Heart right ventricle (tissue), 16 donors: ENCODE data around the gene CPT1A. TPM values are rescaled to one million over a fixed set of nuclear protein-coding genes. Genes with fewer than 3 reads are reported as not detected.

Source experiments
- ATAC-seq, 8 donors: fragments of 200-7000 bp; cut with Tn5 transposase; one replicate each; pipeline ENCODE4 v1.9.1; 2020; ENCODE audit warnings: mild to moderate bottlenecking in 8 of 8, moderate library complexity in 8 of 8, moderate number of reproducible peaks in 1 of 8
- DNase-seq, 2 donors: peaks; one replicate each; pipeline ENCODE4 v3.0.0-alpha.2; 2020
- H3K27ac ChIP-seq, 10 donors: fragments of 200-600 bp; sonication (generic) in 2 of 10; one replicate each; pipeline versions ENCODE4 v1.5.0 to v1.8.0; 2020 to 2022; ENCODE audit warnings: mild to moderate bottlenecking in 3 of 10
- H3K27me3 ChIP-seq, 7 donors: fragments of 200-600 bp; one replicate each; pipeline ENCODE4 v1.8.0; 2021 to 2022; ENCODE audit warnings: mild to moderate bottlenecking in 2 of 7
- H3K36me3 ChIP-seq, 9 donors: fragments of 200-600 bp; sonication (generic) in 1 of 9; one replicate each; pipeline versions ENCODE4 v1.5.0 to v1.8.0; 2020 to 2022; ENCODE audit warnings: mild to moderate bottlenecking in 2 of 9
- H3K4me1 ChIP-seq, 9 donors: fragments of 200-600 bp; sonication (generic) in 1 of 9; one replicate each; pipeline versions ENCODE4 v1.5.0 to v1.8.0; 2020 to 2022; ENCODE audit warnings: mild to moderate bottlenecking in 4 of 9
- H3K4me3 ChIP-seq, 10 donors: fragments of 200-600 bp; sonication (generic) in 2 of 10; one replicate each; pipeline versions ENCODE4 v1.5.0 to v1.8.0; 2020 to 2022; ENCODE audit warnings: mild to moderate bottlenecking in 7 of 10, moderate library complexity in 2 of 10
- H3K9me3 ChIP-seq, 11 donors: fragments of 200-600 bp in 10 of 11; sonication (generic) in 2 of 11; one replicate each; pipeline versions ENCODE4 v1.5.0 to v1.8.0; 2013 to 2022; ENCODE audit warnings: mild to moderate bottlenecking in 2 of 11, control low read depth in 1 of 11, moderate library complexity in 1 of 11
- CTCF ChIP-seq, 9 donors: fragments of 200-600 bp; sonication (generic) in 2 of 9; IDR thresholded peaks; one replicate each; pipeline versions ENCODE4 v1.5.0 to v1.8.0; 2021 to 2022; ENCODE audit warnings: antibody characterized with exemption in 9 of 9, mild to moderate bottlenecking in 5 of 9, moderate library complexity in 1 of 9
- WGBS, 2 donors: extraction: QIAGEN DNeasy Blood & Tissue Kit; methylation state at CpG; one replicate each; pipeline ENCODE4 v1.1.7; 2013; ENCODE audit warnings: inconsistent platforms in 1 of 2; 5-methylcytosine and 5-hydroxymethylcytosine counted together
- intact Hi-C, 10 donors: fragments of 100-400 bp; cut with DNase I; formaldehyde crosslinking; loops; one replicate each; pipeline versions ENCODE4 v1.11.1 to v1.14.2; 2022
- polyA plus RNA-seq, 2 donors: library from polyadenylated mRNA; stranded (reverse); fragments of 200-250 nt; gene quantifications; one replicate each; pipeline ENCODE4 v1.2.3, GENCODE V29; 2013
- total RNA-seq, 10 donors: library from RNA; stranded (reverse); fragmentation: NEBNext Ultra II Directional in 3 of 10; extraction: Animal tissue kit (Norgen Biotek cat#: 25700) in 3 of 10; gene quantifications; one replicate each; pipeline versions ENCODE4 v1.2.1 to v1.2.4, GENCODE V29; 2021 to 2023
- donor health status: Arrhythmogenic right ventricular cardiomyopathy.
- donor health status: ischemic (EF 13 %, LVEDD 7.1; RV severe dilation, severe dysfunction).
- donor health status: healthy with polysubstance abuse.
- donor health status: DM: no; HTN: yes; CAD: no.
- donor health status: DM: no; HTN: no; CAD: no.
- donor health status: ischemic (EF 25% LVEDD 6.9; RV normal size, moderate dysfunction).
- donor health status: ischemic (EF 25% LVEDD 5.7; RV mildly dilated, moderate dysfunction).
- donor health status: healthy.
- donor health status: DM: yes; HTN: yes; CAD: no.
- donor health status: Ischemic cardiomyopathy.
- donor health status: ischemic (EF 35%, LVEDD 5.7; RV mildly dilated, moderate dysfunction).
- donor health status: nonischemic (EF 11% LVEDD 7.7; RV severe dilation, severe dysfunction).
- donor health status: DM: yes; HTN: yes; CAD: no.
- donor health status: PGD.
- donor health status: ischemic (EF 29% LVEDD 5.4; RV normal size, mild dysfunction).
- donor health status: nonischemic (EF 23%, LVEDD 6.1; RV moderate dilation, normal function).

The CPT1A gene
- total and polyA plus RNA-seq, 12 donors = 18.8 to 84.4 (median 44.2) TPM

GRCh38 chr11:68778205-68778604 lies 63.5 kb downstream of the CPT1A start:
- no peaks in the 10 kb centered on the region for H3K27me3 ChIP-seq
- H3K4me3 ChIP-seq = no peak overlapping the region
- no peak for TF ChIP-seq CTCF (IDR thresholded peaks at IDR 0.05)
- peak in 7 of 8 donors; percentile 31 to 61 (median 40) for ATAC-seq
- peak in 1 of 2 donors; percentile 21 for DNase-seq
- H3K4me1 ChIP-seq = peaks cover 0 to 36% (median 16%) of the 10 kb centered on the region in 9 donors
- intact Hi-C loops = no loop called here
- peaks cover 0 to 100% (median 70%) of the 10 kb centered on the region in 9 donors for H3K36me3 ChIP-seq
- H3K9me3 ChIP-seq = no peaks in the 10 kb centered on the region
- WGBS, 2 donors = 51 to 55% methylated on average over 7 of the region's 7 CpGs
- H3K27ac ChIP-seq = peak overlapping the region in 6 of 10 donors; percentile 12 to 63 (median 39)

GRCh38 chr11:68776442-68777235 lies 65.1 kb downstream of the CPT1A start:
- no peak overlapping the region for H3K4me3 ChIP-seq
- intact Hi-C loops = no loop called here
- H3K27me3 ChIP-seq = no peaks in the 10 kb centered on the region
- WGBS, 2 donors = 87 to 88% methylated on average over 20 of the region's 20 CpGs
- no peak for DNase-seq
- no peak for TF ChIP-seq CTCF (IDR thresholded peaks at IDR 0.05)
- peaks cover under 1 to 100% (median 79%) of the 10 kb centered on the region in 9 donors for H3K36me3 ChIP-seq
- no peak for ATAC-seq
- no peaks in the 10 kb centered on the region for H3K9me3 ChIP-seq
- peaks cover 0 to 30% (median 13%) of the 10 kb centered on the region in 9 donors for H3K4me1 ChIP-seq
- no peak overlapping the region for H3K27ac ChIP-seq

- intact Hi-C loops = no loop called here
- 91% methylated on average over 4 of the region's 4 CpGs for WGBS, 2 donors
- peaks cover 0 to 27% (median 10%) of the 10 kb centered on the region in 9 donors for H3K4me1 ChIP-seq
- H3K9me3 ChIP-seq = no peaks in the 10 kb centered on the region
- no peak for ATAC-seq
- H3K36me3 ChIP-seq = peaks cover 4 to 100% (median 79%) of the 10 kb centered on the region in 9 donors
- TF ChIP-seq CTCF (IDR thresholded peaks at IDR 0.05) = no peak
- no peak overlapping the region for H3K27ac ChIP-seq
- no peak overlapping the region for H3K4me3 ChIP-seq
- no peak for DNase-seq
- no peaks in the 10 kb centered on the region for H3K27me3 ChIP-seq
Measured at GRCh38 chr11:68775951-68776388, 65.7 kb downstream of the CPT1A start.

- no peak overlapping the region for H3K27ac ChIP-seq
- no peak for TF ChIP-seq CTCF (IDR thresholded peaks at IDR 0.05)
- peaks cover 4 to 100% (median 76%) of the 10 kb centered on the region in 9 donors for H3K36me3 ChIP-seq
- DNase-seq (no peak), ATAC-seq (no peak)
- no peak overlapping the region for H3K4me3 ChIP-seq
- no peaks in the 10 kb centered on the region for H3K27me3 ChIP-seq
- intact Hi-C loops = no loop called here
- 85 to 87% methylated on average over 9 of the region's 9 CpGs for WGBS, 2 donors
- H3K4me1 ChIP-seq = peaks cover 0 to 22% (median 5%) of the 10 kb centered on the region in 9 donors
- H3K9me3 ChIP-seq = no peaks in the 10 kb centered on the region
Measured at GRCh38 chr11:68774194-68774585, 67.5 kb downstream of the CPT1A start.
